ENCODE measurements around the gene TTC9B.

Gene TTC9B

DNA sequence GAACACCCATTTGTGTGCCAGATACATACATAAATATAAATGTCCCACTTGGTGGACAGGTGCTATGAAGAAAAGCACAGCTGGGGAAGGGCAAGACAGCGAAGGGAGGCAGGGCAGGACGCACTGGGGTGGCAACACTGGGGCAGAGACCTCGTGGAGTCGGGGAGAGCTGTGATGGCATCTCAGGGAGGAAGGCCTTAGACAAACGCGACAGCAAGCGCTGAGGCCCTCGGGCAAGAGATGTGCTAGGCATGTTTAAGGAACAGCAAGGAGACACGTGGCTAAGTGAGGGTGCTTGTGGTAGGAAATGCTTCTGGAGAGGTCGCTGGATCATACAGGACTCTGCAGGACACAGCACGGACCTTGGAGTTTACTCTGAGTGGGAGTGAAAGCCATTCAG, 31.6 kb upstream of the TTC9B start:
- TF ChIP-seq OSR1 (CRISPR knock-in tag; IDR thresholded peaks at IDR 0.05) (no peak), ESRRG (CRISPR knock-in tag; IDR thresholded peaks at IDR 0.05) (no peak), GLIS3 (CRISPR knock-in tag; IDR thresholded peaks at IDR 0.05) (no peak), ZFP30 (CRISPR knock-in tag; IDR thresholded peaks at IDR 0.05) (no peak), ZNF8 (CRISPR knock-in tag; IDR thresholded peaks at IDR 0.05) (no peak), ZFP3 (CRISPR knock-in tag; IDR thresholded peaks at IDR 0.05) (no peak), ISL1 (CRISPR knock-in tag; IDR thresholded peaks at IDR 0.05) (no peak), RARB (CRISPR knock-in tag; IDR thresholded peaks at IDR 0.05) (no peak), CSDC2 (CRISPR knock-in tag; IDR thresholded peaks at IDR 0.05) (no peak), ZNF565 (CRISPR knock-in tag; conservative IDR thresholded peaks at IDR 0.05; ENCODE audit: low read depth) (no peak), ZNF70 (CRISPR knock-in tag; IDR thresholded peaks at IDR 0.05) (no peak), ZC3H10 (CRISPR knock-in tag; IDR thresholded peaks at IDR 0.05) (no peak), TCF4 (CRISPR knock-in tag; IDR thresholded peaks at IDR 0.05; ENCODE audit: borderline replicate concordance) (no peak), ARNTL (CRISPR knock-in tag; IDR thresholded peaks at IDR 0.05; ENCODE audit: borderline replicate concordance, low read depth) (no peak), TOX (CRISPR knock-in tag; IDR thresholded peaks at IDR 0.05; ENCODE audit: borderline replicate concordance) (no peak)
- TF ChIP-seq, protein P1, sequence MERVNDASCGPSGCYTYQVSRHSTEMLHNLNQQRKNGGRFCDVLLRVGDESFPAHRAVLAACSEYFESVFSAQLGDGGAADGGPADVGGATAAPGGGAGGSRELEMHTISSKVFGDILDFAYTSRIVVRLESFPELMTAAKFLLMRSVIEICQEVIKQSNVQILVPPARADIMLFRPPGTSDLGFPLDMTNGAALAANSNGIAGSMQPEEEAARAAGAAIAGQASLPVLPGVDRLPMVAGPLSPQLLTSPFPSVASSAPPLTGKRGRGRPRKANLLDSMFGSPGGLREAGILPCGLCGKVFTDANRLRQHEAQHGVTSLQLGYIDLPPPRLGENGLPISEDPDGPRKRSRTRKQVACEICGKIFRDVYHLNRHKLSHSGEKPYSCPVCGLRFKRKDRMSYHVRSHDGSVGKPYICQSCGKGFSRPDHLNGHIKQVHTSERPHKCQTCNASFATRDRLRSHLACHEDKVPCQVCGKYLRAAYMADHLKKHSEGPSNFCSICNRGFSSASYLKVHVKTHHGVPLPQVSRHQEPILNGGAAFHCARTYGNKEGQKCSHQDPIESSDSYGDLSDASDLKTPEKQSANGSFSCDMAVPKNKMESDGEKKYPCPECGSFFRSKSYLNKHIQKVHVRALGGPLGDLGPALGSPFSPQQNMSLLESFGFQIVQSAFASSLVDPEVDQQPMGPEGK (CRISPR knock-in tag; IDR thresholded peaks at IDR 0.05; ENCODE audit: borderline replicate concordance): no peak
- TF ChIP-seq, protein P2, sequence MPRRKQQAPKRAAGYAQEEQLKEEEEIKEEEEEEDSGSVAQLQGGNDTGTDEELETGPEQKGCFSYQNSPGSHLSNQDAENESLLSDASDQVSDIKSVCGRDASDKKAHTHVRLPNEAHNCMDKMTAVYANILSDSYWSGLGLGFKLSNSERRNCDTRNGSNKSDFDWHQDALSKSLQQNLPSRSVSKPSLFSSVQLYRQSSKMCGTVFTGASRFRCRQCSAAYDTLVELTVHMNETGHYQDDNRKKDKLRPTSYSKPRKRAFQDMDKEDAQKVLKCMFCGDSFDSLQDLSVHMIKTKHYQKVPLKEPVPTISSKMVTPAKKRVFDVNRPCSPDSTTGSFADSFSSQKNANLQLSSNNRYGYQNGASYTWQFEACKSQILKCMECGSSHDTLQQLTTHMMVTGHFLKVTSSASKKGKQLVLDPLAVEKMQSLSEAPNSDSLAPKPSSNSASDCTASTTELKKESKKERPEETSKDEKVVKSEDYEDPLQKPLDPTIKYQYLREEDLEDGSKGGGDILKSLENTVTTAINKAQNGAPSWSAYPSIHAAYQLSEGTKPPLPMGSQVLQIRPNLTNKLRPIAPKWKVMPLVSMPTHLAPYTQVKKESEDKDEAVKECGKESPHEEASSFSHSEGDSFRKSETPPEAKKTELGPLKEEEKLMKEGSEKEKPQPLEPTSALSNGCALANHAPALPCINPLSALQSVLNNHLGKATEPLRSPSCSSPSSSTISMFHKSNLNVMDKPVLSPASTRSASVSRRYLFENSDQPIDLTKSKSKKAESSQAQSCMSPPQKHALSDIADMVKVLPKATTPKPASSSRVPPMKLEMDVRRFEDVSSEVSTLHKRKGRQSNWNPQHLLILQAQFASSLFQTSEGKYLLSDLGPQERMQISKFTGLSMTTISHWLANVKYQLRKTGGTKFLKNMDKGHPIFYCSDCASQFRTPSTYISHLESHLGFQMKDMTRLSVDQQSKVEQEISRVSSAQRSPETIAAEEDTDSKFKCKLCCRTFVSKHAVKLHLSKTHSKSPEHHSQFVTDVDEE (CRISPR knock-in tag; IDR thresholded peaks at IDR 0.05): no peak
- TF ChIP-seq, protein P3, sequence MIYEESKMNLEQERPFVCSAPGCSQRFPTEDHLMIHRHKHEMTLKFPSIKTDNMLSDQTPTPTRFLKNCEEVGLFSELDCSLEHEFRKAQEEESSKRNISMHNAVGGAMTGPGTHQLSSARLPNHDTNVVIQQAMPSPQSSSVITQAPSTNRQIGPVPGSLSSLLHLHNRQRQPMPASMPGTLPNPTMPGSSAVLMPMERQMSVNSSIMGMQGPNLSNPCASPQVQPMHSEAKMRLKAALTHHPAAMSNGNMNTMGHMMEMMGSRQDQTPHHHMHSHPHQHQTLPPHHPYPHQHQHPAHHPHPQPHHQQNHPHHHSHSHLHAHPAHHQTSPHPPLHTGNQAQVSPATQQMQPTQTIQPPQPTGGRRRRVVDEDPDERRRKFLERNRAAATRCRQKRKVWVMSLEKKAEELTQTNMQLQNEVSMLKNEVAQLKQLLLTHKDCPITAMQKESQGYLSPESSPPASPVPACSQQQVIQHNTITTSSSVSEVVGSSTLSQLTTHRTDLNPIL (CRISPR knock-in tag; IDR thresholded peaks at IDR 0.05; ENCODE audit: low read depth): no peak
- TF ChIP-seq, protein P4, sequence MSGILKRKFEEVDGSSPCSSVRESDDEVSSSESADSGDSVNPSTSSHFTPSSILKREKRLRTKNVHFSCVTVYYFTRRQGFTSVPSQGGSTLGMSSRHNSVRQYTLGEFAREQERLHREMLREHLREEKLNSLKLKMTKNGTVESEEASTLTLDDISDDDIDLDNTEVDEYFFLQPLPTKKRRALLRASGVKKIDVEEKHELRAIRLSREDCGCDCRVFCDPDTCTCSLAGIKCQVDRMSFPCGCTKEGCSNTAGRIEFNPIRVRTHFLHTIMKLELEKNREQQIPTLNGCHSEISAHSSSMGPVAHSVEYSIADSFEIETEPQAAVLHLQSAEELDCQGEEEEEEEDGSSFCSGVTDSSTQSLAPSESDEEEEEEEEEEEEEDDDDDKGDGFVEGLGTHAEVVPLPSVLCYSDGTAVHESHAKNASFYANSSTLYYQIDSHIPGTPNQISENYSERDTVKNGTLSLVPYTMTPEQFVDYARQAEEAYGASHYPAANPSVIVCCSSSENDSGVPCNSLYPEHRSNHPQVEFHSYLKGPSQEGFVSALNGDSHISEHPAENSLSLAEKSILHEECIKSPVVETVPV (CRISPR knock-in tag; IDR thresholded peaks at IDR 0.05): no peak

DNA sequence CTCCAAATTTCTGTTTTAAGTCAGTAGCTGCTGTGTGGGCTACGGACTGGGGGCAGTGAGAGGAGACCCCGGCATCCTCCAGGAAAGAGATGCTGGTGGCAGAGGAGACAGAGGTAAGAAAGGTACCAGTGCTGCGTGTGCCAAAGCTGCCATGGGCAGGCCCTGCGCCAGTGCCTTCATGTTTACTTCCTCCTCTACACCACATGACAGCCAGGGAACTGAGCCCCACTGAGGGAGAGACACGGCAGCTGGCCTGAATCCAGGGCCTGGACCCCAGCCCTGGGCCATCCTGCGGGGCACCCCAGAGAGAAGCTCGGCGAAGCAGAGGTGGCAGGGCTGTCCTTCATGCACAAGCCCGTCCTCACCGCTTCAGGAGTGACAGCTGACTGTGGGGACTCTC, 31.0 kb upstream of the TTC9B start:
- TF ChIP-seq ISL1 (CRISPR knock-in tag; IDR thresholded peaks at IDR 0.05) (no peak), ARNTL (CRISPR knock-in tag; IDR thresholded peaks at IDR 0.05; ENCODE audit: borderline replicate concordance, low read depth) (no peak), ZNF565 (CRISPR knock-in tag; conservative IDR thresholded peaks at IDR 0.05; ENCODE audit: low read depth) (no peak), ZNF8 (CRISPR knock-in tag; IDR thresholded peaks at IDR 0.05) (no peak), TOX (CRISPR knock-in tag; IDR thresholded peaks at IDR 0.05; ENCODE audit: borderline replicate concordance) (no peak), OSR1 (CRISPR knock-in tag; IDR thresholded peaks at IDR 0.05) (no peak), BACH2 (CRISPR knock-in tag; IDR thresholded peaks at IDR 0.05; ENCODE audit: borderline replicate concordance) (no peak), SNAI2 (CRISPR knock-in tag; IDR thresholded peaks at IDR 0.05) (no peak), ZFP3 (CRISPR knock-in tag; IDR thresholded peaks at IDR 0.05) (no peak), ZC3H10 (CRISPR knock-in tag; IDR thresholded peaks at IDR 0.05) (no peak), CSDC2 (CRISPR knock-in tag; IDR thresholded peaks at IDR 0.05) (no peak), PPARA (CRISPR knock-in tag; IDR thresholded peaks at IDR 0.05; ENCODE audit: borderline replicate concordance) (no peak), TCF4 (CRISPR knock-in tag; IDR thresholded peaks at IDR 0.05; ENCODE audit: borderline replicate concordance) (no peak), GLIS3 (CRISPR knock-in tag; IDR thresholded peaks at IDR 0.05) (no peak)
- TF ChIP-seq, protein P3 (CRISPR knock-in tag; IDR thresholded peaks at IDR 0.05; ENCODE audit: low read depth): no peak
- TF ChIP-seq, protein P4 (CRISPR knock-in tag; IDR thresholded peaks at IDR 0.05): no peak
- TF ChIP-seq, protein P1 (CRISPR knock-in tag; IDR thresholded peaks at IDR 0.05; ENCODE audit: borderline replicate concordance): no peak
- TF ChIP-seq, protein P5, sequence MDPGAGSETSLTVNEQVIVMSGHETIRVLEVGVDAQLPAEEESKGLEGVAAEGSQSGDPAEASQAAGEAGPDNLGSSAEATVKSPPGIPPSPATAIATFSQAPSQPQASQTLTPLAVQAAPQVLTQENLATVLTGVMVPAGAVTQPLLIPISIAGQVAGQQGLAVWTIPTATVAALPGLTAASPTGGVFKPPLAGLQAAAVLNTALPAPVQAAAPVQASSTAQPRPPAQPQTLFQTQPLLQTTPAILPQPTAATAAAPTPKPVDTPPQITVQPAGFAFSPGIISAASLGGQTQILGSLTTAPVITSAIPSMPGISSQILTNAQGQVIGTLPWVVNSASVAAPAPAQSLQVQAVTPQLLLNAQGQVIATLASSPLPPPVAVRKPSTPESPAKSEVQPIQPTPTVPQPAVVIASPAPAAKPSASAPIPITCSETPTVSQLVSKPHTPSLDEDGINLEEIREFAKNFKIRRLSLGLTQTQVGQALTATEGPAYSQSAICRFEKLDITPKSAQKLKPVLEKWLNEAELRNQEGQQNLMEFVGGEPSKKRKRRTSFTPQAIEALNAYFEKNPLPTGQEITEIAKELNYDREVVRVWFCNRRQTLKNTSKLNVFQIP (CRISPR knock-in tag; IDR thresholded peaks at IDR 0.05; ENCODE audit: borderline replicate concordance, low read depth): no peak
- no peak for ATAC-seq

More for the DNA sequence above, 31.6 kb upstream of the TTC9B start:
- ATAC-seq: no peak
